Endothelial cell of umbilical vein (primary cell): ENCODE data around the gene UCMA.

Source experiments
- CTCF ChIP-seq, 2 donors: IDR thresholded peaks; 1 replicate in 1 of 2; 2 replicates in 1 of 2; pipeline ENCODE4 v1.5.1; 2011; ENCODE audit warnings: low read length in 2 of 2, mild to moderate bottlenecking in 2 of 2, moderate library complexity in 2 of 2, control low read depth in 1 of 2, inconsistent platforms in 1 of 2, low read depth in 1 of 2; ENCODE audit not compliant: insufficient read depth in 1 of 2; ENCODE audit errors: extremely low read depth in 1 of 2
- EZH2 ChIP-seq: IDR thresholded peaks from 2 replicates; pipeline ENCODE4 v1.6.1; 2012; ENCODE audit warnings: borderline replicate concordance, low read depth, mild to moderate bottlenecking, moderate library complexity, low read length, inconsistent platforms; ENCODE audit not compliant: severe bottlenecking
- FOS ChIP-seq: IDR thresholded peaks from 2 replicates; pipeline ENCODE4 v1.6.1; 2011; ENCODE audit warnings: mild to moderate bottlenecking, low read length, moderate library complexity, borderline replicate concordance; ENCODE audit not compliant: insufficient read depth
- JUN ChIP-seq: IDR thresholded peaks from 2 replicates; pipeline ENCODE4 v1.6.1; 2011; ENCODE audit warnings: borderline replicate concordance, low read depth; ENCODE audit not compliant: insufficient read length, insufficient read depth
- MAX ChIP-seq: IDR thresholded peaks from 2 replicates; pipeline ENCODE4 v1.6.1; 2011; ENCODE audit not compliant: insufficient read depth, insufficient read length
- MYC ChIP-seq: IDR thresholded peaks from one replicate; pipeline ENCODE4 v1.6.1; 2011; ENCODE audit warnings: mild to moderate bottlenecking, low read depth, low read length
- POLR2A ChIP-seq: IDR thresholded peaks from 2 replicates; pipeline ENCODE4 v1.6.1; 2012; ENCODE audit warnings: low read depth, mild to moderate bottlenecking, control low read depth, low read length
- POLR2AphosphoS5 ChIP-seq: IDR thresholded peaks from 2 replicates; pipeline ENCODE4 v1.6.1; 2012; ENCODE audit warnings: low read depth, mild to moderate bottlenecking, control low read depth, low read length, moderate library complexity; ENCODE audit not compliant: insufficient read depth

- TF ChIP-seq CTCF (IDR thresholded peaks at IDR 0.05; ENCODE audit: extremely low read depth in 1 of 2, insufficient read depth in 1 of 2, low read depth in 1 of 2, low read length in 2 of 2): no peak
- no peak for TF ChIP-seq EZH2
- no peak for TF ChIP-seq POLR2A
- TF ChIP-seq MAX: no peak
- no peak for TF ChIP-seq MYC
- TF ChIP-seq JUN: no peak
- no peak for TF ChIP-seq POLR2AphosphoS5
- no peak for TF ChIP-seq FOS
Observed at GRCh38 chr10:13233358-13233757, 816 bp downstream of the UCMA start.
